ENCODE results near the gene CELA1.
"Not testable (repeated sequence)": the region's sequence is repeated elsewhere in the genome, so short reads cannot be mapped to it uniquely, and the experiment has no call there.

Gene CELA1

DNA sequence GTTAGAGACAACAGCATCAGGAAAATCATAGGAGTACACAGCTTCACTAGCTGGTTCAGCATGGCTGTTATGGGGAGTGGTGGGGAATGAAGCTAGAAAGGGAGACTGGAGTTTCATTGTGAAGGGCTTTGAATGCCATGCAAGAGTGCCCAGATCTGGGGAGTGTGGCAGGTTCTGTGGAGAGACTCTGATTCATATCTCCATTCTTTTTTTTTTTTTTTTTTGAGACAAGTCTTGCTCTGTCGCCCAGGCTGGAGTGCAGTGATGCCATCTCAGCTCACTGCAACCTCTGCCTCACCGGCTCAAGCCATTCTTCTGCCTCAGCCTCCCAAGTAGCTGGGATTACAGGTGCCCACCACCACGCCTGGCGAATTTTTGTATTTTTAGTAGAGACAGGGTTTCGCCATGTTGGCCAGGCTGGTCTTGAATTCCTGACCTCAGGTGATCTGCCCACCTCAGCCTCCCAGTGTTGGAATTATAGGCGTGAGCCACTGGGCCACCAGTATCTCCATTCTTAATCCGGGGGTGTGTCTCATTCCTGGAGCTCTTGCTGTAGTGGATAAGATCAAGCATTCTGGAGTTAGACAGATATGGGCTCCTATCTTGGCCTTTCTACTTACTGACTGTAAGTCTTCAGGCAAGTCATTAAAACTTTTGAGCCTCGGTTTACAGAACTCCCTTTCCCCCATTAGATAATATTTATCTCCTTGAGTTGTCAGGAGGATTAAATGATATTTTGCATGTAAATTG lies 28.2 kb downstream of the CELA1 start:
- DNase-seq (ENCODE audit: low spot score) = not testable (repeated sequence)

DNA sequence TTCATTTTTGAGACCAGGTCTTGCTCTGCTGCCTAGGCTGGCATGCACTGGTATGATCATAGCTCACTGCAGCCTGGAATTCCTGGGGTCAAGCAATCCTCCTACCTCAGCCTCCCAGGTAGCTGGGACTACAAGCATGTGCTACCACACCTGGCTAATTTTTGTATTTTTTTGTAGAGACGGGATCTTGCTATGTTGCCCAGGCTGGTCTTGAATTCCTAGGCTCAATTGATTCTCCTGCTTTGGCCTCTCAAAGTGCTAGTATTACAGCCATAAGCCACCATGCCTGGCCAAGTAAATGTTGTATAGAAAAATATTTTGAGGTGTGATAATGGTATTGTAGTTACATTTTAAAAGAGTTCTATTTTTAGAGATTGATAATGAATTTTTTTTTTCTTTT lies 35.1 kb downstream of the CELA1 start:
- no peak for DNase-seq (ENCODE audit: low spot score)

DNA sequence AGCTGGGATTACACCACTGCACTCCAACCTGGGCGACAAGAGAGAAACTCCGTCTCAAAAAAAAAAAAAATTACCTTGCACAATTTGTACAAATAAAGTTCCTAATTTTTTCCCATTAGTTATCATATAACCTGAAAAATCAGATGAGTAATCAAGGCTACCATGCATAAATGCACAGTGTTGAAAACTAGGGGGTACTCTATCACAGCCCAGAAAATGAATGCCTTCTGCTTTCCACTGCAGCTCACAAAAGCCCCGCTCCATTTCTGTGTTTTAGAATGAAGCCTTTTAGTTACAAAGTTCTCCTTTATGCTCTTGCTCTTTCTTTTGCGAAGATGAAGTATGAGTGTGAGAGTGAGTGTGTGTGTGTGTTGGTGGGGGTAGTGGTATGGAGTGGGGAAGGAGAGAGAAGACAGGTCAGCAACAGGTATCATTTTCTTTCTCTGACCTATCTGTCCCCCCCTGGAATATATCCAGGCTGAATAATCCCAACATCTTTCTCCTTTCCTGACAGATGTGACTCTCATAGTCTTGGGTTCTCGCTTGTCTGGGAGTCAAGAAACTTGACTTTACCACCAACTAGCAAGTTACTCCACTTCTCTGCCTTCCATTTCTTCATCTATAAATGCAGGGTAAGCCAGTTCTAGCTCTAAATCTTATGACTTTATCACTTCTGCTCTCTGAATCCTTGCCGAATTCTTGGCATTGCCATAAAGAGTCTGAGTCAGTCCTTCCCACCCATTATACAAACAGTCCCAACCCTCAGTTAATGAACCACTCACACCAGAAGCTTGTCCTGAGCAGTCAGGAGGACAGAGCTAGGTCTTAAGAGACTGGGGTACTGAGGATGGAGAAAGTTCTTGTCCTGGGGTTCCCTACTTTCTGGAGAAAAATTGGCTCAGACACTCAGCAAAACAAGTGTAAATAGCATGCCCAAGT lies 38.6 kb downstream of the CELA1 start:
- no peak for DNase-seq (ENCODE audit: low spot score)

DNA sequence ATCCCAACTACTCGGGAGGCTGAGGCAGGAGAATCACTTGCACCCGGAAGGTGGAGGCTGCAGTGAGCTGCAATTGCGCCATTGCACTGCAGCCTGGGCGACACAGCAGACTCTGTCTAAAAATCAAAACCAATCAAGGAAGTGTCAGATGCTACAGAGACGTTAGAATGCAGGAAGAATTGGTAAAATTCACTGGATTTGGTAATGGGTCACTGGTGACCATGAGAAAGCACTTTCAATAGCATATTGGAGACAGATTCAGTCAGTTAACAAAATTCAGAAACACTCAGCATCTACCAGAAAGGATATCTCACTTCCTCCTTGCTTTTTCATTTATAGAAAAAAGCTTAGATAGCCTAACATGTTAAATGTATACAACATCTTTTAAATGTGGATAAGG lies 40.0 kb downstream of the CELA1 start:
- DNase-seq (ENCODE audit: low spot score) = no peak

DNA sequence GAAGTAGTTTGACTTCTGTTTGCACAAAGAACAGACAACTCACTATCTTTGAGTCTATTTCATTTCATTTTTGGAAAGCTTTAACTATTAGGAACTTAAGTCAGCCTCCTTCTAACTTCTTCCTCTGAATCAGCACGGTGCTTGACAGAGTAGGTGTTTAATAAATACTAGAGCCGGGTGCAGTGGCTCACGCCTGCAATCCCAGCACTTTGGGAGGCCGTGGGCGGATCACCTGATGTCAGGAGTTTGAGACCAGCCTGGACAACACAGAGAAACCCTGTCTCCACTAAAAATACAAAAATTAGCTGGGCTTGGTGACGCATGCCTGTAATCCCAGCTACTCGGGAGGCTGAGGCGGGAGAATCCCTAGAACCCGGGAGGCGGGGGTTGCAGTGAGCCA lies 45.7 kb downstream of the CELA1 start:
- not testable (repeated sequence) for DNase-seq (ENCODE audit: low spot score)

DNA sequence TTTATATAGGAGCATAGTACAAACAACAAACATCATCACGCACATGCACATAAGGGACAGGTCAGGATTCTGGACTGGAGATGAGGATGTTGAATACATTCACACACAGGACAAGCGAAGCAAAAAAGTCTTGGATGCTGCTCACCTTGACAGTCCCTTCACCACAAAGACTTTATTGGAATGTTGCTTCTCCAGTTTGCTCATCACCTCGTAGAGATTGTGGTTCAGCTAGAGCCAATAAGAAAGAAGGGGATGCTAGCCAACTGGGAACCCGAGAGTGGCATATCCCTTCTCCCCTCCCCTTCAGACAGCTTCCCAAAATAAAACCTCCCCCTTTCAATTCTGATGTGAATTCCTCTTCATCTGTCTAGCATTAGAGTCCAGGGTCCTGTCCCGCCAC lies 50.8 kb downstream of the CELA1 start:
- no peak for DNase-seq (ENCODE audit: low spot score)

DNA sequence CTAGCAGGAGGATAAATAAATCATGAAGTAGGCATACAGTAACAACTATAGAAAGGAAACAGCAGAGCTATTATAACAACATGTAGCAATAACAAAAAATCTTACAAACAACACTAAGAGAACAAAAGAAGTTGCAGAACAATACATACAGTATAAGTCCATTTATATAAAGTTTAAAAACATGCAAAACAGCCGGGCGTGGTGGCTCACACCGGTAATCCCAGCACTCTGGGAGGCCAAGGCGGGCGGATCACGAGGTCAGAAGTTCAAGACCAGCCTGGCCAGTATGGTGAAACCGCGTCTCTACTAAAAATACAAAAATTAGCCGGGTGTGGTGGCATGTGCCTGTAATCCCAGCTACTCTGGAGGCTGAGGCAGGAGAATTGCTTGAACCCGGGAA lies 52.4 kb downstream of the CELA1 start:
- DNase-seq (ENCODE audit: low spot score) = not testable (repeated sequence)

DNA sequence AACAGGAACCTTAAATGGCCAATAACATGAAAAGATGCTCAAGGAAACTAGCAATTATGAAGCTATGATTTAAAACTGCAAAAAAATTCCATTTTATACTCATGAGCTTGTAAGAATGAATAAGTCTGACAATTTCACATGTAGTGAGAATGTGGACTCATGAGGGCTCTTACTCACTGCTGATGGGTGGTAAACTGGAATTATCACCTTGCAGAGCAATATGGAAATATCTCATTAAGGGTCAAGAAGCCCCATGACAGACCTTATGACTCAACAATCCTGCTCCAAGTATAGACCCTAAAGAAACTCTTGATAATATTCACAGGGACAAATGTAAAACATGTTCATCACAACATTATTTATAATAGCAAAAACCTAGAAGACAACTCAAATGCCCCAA lies 52.8 kb downstream of the CELA1 start:
- DNase-seq (ENCODE audit: low spot score) = no peak

DNA sequence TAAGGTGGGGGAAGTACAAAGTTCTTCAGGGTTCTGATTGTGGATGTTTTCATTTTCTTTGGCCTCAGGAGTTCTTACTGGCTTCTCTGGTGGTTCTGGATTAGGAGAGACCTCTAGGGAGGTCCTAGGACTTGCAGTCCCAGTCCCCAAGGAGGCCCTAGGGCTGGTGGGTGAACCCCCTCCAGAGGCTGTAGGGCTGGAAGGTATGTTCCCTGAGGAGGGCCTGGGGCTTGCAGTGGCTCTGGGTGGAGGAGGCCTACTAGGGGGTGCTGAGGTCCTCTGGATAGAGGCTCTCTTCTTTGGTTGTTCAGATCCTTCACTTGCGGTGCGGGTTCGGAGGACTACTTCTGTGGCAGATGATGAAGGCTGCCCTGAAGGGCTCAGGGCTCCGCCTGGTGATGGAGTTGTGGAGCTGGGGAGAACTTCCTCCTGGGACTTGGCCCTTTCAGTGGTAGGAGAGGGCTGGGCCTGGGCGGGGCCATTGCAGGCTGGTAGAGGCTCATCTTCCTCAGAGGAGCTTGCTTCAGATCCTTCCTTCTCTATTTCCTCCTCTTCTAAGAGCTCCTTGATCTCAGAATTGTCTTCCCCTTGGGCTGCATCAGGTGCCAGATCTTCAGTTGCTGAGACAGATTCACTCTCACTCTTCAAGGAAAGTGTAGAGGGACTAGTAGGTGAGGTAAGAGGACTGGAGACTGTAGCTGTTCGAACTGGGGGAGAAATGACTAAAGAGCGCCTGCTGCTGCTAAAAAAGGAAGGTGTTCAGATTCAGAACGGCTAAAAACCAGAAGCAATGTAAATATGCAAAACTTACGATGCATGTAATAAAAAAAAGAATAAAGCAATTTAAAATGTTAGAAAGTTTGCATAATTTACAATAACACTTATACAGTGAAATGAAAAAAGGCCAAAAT lies 54.6 kb downstream of the CELA1 start:
- not testable (repeated sequence) for DNase-seq (ENCODE audit: low spot score)

DNA sequence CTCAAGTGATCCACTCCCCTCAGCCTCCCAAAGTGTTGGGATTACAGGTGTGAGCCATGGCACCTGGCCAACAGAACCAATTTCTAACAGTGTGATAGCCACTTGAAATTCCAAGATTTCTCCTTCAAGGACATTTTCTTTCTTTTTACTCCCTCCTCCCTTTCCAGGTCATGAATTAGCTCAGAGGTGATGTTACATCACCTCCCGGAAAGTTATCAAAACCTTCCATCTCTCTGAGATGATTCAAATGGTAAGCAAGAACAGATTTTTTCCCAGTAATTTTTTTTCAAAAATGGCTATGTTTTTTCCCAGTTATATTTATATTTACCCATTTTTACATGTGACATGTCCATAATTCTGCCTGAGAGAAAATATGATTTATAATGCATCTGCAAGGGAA lies 60.6 kb downstream of the CELA1 start:
- no peak for DNase-seq (ENCODE audit: low spot score)

DNA sequence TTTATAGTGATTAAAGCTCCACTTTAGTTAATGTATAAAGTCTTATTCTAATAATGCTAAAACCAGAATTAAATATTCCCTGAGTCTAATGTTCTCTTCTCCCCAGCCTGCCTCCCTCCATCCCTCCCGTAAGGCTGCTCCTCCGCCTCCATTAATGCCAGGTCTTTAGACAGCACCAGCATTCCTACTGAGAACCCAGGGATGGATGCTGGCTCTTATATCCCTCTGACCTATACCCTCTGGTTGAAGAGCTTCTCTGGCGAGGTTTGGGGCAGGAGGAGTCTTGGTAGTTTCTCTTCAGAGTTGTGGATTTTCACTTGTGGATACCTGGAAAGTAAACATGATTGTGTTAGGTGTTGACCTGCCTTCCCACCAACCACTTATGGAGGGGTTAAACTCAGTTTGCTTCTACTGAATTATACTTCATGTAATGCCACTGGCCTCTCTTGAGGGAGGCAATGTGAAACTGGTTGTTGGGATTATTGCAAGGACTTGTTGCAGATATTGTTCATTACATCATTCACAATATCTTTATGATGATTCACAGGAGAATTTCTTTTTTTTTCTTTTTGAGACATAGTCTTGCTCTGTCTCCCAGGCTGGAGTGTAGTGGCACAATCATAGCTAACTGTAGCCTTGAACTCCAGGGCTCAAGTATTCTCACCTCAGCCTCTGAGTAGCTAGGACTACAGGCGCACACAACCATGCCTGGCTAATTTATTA lies 65.1 kb downstream of the CELA1 start:
- no peak for DNase-seq (ENCODE audit: low spot score)

Data from CD4-positive, alpha-beta T cell treated with Interleukin-6 at 100 ng/mL for 8 hours (primary cell).